ENCODE measurements around the gene IRGQ.

GRCh38 chr19:43618921-43619261, 23.0 kb upstream of the IRGQ start:
- TF ChIP-seq CTCF (IDR thresholded peaks at IDR 0.05; ENCODE audit: low read depth, low read length) (no peak), MAX (IDR thresholded peaks at IDR 0.05; ENCODE audit: low read depth, low read length) (no peak), MYC (IDR thresholded peaks at IDR 0.05; ENCODE audit: low read depth, low read length) (no peak)
